Measurements from ENCODE around the gene SLC4A2. TPM values are rescaled to one million over a fixed set of nuclear protein-coding genes. Genes with fewer than 3 reads are reported as not detected.
A peak's percentile ranks its signal among the peaks of the same experiment; 100 is the strongest.

SLC4A2 gene
- total RNA-seq, 1 experiment from 2014 or later = 249 TPM

DNA sequence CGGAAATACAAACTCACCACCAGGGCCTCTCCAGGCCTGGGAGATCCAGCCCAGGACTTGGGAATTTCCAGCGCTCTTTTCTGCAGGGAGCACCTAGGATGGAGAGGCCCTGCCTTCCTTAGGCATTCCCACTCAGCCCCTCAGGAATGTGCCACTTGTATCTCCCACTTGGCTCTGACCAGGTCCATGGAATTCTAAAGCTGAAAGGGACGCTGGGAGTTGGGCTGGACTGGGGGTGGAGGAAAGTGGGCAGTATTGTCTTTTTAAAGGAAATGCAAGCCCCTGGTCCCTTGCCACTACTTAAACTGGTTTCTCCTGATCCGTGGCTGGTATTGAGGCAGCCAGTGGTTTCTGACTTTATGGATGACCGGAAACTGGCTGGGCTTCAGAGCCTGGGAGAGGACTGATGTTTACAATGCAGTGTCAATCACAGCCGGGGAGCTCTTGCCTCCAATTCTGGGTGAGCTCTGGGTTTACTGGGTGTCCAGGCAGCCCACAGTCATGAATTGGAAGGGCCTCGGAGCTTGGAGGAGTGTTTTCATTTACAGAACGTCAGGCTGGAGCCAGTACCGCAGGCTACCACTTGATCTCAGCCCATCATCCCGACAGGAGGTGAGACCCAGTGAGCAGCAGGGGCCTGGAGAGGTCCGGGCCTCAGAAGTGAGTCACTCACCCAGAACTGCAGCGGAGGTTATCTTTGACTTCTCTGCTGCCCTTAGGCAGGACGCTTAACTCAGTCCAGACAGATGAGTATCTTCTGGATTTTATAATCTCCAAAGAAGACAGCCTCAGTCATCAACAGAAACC, 54.2 kb downstream of the SLC4A2 start:
- Histone ChIP-seq H3K36me3 (ENCODE audit: control insufficient read depth, insufficient read depth, low read length) (no peaks in the 10 kb centered on the region; the same call in 1 of the 2 replicates), H3K9me3 (no peaks in the 10 kb centered on the region), H3K4me3 (ENCODE audit: low read depth, low read length) (no peak overlapping the region), H3K4me1 (peaks cover 46% of the 10 kb centered on the region), H3K27me3 (replicated peaks; ENCODE audit: control insufficient read depth, insufficient read depth, low read length) (no peaks in the 10 kb centered on the region)
- Mint-ChIP-seq H3K36me3 (ENCODE audit: insufficient read depth, unreplicated experiment) (peaks cover 17% of the 10 kb centered on the region), H3K4me1 (ENCODE audit: low read depth, unreplicated experiment) (peaks cover 37% of the 10 kb centered on the region), H3K4me3 (ENCODE audit: unreplicated experiment) (peak overlapping the region; percentile 33), H3K27me3 (ENCODE audit: insufficient read depth, unreplicated experiment) (no peaks in the 10 kb centered on the region), H3K27ac (ENCODE audit: unreplicated experiment) (peak overlapping the region; percentile 81), H3K9me3 (ENCODE audit: unreplicated experiment) (no peaks in the 10 kb centered on the region)
- intact Hi-C loops (cut with micrococcal nuclease; ENCODE audit: unreplicated experiment) = loop anchor here (1.0 to 5.0 kb wide), 2 partner anchors 51 to 101 kb away; no protein-coding TSS in a partner anchor
- ChIA-PET CTCF (interaction anchor here (0.5 to 2.5 kb wide), 6 partner anchors 10 to 191 kb away, joined by 3 to 6 read pairs (median 4); partner anchors contain the start of gene ABCB8), POLR2A (interaction anchor here (0.8 kb wide), 1 partner anchor 25 kb away, joined by 3 read pairs; no protein-coding TSS in a partner anchor)
- no TSS peak for BruUV-seq (replicated peaks)
- DNase-seq = peak; percentile 51 to 72
- TF ChIP-seq, protein P1, sequence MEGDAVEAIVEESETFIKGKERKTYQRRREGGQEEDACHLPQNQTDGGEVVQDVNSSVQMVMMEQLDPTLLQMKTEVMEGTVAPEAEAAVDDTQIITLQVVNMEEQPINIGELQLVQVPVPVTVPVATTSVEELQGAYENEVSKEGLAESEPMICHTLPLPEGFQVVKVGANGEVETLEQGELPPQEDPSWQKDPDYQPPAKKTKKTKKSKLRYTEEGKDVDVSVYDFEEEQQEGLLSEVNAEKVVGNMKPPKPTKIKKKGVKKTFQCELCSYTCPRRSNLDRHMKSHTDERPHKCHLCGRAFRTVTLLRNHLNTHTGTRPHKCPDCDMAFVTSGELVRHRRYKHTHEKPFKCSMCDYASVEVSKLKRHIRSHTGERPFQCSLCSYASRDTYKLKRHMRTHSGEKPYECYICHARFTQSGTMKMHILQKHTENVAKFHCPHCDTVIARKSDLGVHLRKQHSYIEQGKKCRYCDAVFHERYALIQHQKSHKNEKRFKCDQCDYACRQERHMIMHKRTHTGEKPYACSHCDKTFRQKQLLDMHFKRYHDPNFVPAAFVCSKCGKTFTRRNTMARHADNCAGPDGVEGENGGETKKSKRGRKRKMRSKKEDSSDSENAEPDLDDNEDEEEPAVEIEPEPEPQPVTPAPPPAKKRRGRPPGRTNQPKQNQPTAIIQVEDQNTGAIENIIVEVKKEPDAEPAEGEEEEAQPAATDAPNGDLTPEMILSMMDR (IDR thresholded peaks at IDR 0.05; ENCODE audit: insufficient read depth in 1 of 2, low read depth in 1 of 2, low read length in 1 of 2, severe bottlenecking in 1 of 2, unreplicated experiment in 1 of 2) = no peak

DNA sequence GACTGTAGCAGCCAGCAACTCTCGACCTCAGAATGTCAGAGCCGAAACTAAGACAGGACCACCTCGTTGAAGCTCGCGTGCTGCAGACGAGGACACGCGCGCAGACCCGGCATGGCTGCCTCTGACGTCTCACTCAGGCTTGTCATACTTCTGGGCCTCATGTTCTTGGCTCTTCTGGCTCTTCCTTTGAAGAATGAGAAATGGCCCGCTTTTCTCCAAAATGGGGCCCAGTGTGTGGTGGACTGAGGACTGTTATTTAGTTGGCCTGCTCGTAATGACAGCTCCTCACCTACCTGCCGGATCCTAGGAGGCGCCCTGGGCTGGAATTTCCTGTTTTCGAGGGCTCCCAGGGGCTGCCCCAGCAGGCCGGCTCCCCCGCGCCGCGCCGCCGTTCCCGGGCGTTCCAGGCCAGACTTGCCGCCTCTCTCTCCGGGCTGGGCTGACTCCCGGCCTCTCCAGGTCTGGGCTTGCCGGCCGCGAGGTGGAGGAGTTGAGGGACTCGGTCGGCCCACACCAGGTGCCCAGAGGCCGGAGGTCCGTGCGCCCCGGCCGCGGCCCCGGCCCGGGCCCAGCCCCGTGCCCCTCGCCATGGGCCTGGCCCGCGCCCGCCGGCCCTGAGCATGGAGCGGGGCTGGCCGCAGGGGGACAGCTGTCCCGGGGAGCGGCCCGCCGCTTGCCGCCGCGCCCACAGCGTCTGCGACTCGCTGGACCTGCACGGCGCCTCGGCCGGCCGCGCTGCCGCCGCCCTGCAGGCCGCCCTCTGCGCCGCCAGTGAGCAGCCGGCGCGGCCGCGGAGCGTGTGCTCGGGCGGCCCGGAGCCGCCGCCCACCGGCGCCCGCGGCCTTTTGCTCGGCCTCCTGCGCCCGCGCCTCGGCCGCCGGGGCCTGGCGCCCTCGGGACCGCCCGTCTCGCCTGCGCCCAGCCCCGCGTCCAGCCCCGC, 55.0 kb downstream of the SLC4A2 start:
- POLR2A ChIA-PET = interaction anchor here (0.8 kb wide), 1 partner anchor 26 kb away, joined by 3 read pairs; no protein-coding TSS in a partner anchor
- no peak for DNase-seq
- H3K27me3 Mint-ChIP-seq (ENCODE audit: insufficient read depth, unreplicated experiment) = no peaks in the 10 kb centered on the region
- Histone ChIP-seq H3K36me3 (ENCODE audit: control insufficient read depth, insufficient read depth, low read length) (no peaks in the 10 kb centered on the region; the same call in 1 of the 2 replicates), H3K4me1 (peaks cover 46% of the 10 kb centered on the region), H3K9me3 (no peaks in the 10 kb centered on the region), H3K27me3 (replicated peaks; ENCODE audit: control insufficient read depth, insufficient read depth, low read length) (no peaks in the 10 kb centered on the region), H3K4me3 (ENCODE audit: low read depth, low read length) (no peak overlapping the region)
- TF ChIP-seq, protein P1 (IDR thresholded peaks at IDR 0.05; ENCODE audit: insufficient read depth in 1 of 2, low read depth in 1 of 2, low read length in 1 of 2, severe bottlenecking in 1 of 2, unreplicated experiment in 1 of 2) = no peak
- H3K4me1 Mint-ChIP-seq (ENCODE audit: low read depth, unreplicated experiment) = peaks cover 33% of the 10 kb centered on the region
- CTCF ChIA-PET = interaction anchor here (0.5 to 1.1 kb wide), 3 partner anchors 9 to 190 kb away, joined by 3 to 4 read pairs (median 3); no protein-coding TSS in a partner anchor
- peak overlapping the region; percentile 81 for H3K27ac Mint-ChIP-seq (ENCODE audit: unreplicated experiment)
- intact Hi-C loops (cut with micrococcal nuclease; ENCODE audit: unreplicated experiment) = loop anchor here (5.0 kb wide), 1 partner anchor 102 kb away; no protein-coding TSS in a partner anchor
- H3K4me3 Mint-ChIP-seq (ENCODE audit: unreplicated experiment) = peak overlapping the region; percentile 29
- no TSS peak for BruUV-seq (replicated peaks)
- H3K36me3 Mint-ChIP-seq (ENCODE audit: insufficient read depth, unreplicated experiment) = peaks cover 13% of the 10 kb centered on the region
- no peaks in the 10 kb centered on the region for H3K9me3 Mint-ChIP-seq (ENCODE audit: unreplicated experiment)

Data from Caco-2 (cell line).